HG03460 (cell line): ENCODE results near the gene CDRT15L2.
"Not testable (repeated sequence)": the region's sequence is repeated elsewhere in the genome, so short reads cannot be mapped to it uniquely, and the experiment has no call there.

ENCODE experiments used
- ATAC-seq: cut with Tn5 transposase; IDR thresholded peaks from one replicate; pipeline ENCODE4 v1.9.1; 2021; ENCODE audit not compliant: unreplicated experiment

Gene CDRT15L2

GRCh38 chr17:20579424-20579823, at the start of gene CDRT15L2:
TSS of gene CDRT15L2 (plus strand) at chr17:20579724. CDS start at chr17:20579744, 20 bp downstream.
- ATAC-seq, result not testable (repeated sequence)

DNA sequence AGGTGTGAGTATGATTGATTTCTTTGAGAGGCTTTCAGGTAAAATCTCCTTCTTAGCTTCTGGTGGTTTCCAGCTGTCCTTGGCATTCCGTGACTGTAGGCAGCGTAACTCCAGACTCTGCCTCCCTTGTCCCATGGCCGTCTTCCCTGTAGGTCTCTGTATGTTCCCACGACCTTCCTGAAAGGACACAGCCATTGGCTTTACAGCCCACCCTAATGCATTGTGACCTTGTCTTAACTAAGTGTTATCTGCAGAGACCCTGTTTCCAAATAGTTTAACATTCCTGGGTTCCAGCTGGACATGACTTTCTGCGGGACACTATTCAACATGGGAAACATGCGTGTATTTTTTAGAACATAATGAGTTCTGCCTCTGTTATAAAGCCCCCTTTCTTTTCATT, 49.4 kb upstream of the CDRT15L2 start:
- not testable (repeated sequence) for ATAC-seq

DNA sequence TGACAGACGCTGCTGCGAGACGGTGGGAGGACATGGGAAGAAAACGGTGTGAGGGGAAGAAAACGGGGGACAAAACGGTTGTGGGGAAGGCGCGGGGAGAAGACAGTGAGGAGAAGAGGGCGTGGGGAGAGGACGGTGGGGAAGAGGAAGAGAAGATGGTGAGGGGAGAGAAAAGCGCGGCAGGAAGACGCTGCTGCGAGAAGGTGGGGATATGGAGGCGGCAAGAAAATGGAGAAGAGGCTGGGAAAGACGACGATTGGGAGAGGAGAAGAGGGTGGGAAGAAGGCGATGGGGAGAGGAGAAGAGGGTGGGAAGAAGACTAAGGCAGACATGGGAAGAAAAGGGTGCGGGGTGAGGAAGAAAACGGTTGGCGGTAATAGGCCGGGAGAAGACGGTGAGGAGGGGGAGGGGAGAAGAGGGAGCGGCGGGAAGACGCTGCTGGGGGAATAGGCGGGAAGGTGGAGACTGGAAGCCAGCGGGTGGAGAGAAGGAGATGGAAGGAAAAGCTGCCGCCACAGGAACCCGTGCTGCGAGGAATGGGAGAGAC, 46.9 kb upstream of the CDRT15L2 start:
- not testable (repeated sequence) for ATAC-seq

- ATAC-seq, result not testable (repeated sequence)
Measured at GRCh38 chr17:20533206-20533605, 46.3 kb upstream of the CDRT15L2 start.

- ATAC-seq, result not testable (repeated sequence)
Measured at GRCh38 chr17:20534711-20535550, 44.6 kb upstream of the CDRT15L2 start.

DNA sequence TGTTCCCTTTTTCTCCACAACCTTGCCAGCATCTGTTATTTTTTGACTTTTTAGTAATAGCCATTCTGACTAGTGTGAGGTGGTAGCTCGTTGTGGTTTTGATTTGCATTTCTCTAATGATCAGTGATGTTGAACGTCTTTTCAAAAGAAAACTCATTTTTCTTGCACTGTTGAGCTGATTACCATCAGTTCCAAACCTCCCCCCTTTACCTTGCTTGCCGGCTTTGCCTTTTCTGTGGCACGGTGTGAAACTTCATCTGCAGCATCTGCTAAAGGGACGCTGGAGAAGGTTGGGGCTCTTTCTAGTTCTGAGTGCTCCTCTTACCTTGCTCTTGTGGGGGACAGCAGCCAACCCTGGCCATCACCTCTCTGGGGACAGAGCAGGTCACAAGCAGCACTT, 39.1 kb upstream of the CDRT15L2 start:
- ATAC-seq, result peak; percentile 98

DNA sequence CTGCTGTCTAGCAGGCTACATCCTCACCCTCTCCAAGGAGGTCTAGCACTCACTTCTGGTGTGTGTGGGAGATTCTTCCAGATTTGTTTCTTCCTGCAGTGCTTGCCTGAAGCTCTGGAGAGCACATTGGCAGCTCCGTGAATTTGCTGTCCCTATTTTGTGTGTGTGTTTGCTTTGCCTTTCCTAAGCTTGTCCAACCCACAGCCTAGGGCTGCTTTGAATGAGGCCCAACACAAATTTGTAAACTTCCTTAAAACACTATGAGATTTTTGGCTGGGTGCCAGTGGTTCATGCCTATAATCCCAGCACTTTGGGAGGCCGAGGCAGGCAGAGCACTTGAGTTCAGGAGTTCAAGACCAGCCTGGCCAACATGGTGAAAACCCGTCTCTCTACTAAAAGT, 38.7 kb upstream of the CDRT15L2 start:
- not testable (repeated sequence) for ATAC-seq

GRCh38 chr17:20541853-20542546, 37.5 kb upstream of the CDRT15L2 start:
- not testable (repeated sequence) for ATAC-seq

- ATAC-seq, result not testable (repeated sequence)
Measured at GRCh38 chr17:20547923-20548322, 31.6 kb upstream of the CDRT15L2 start.

GRCh38 chr17:20552920-20553319, 26.6 kb upstream of the CDRT15L2 start:
- ATAC-seq, result not testable (repeated sequence)

DNA sequence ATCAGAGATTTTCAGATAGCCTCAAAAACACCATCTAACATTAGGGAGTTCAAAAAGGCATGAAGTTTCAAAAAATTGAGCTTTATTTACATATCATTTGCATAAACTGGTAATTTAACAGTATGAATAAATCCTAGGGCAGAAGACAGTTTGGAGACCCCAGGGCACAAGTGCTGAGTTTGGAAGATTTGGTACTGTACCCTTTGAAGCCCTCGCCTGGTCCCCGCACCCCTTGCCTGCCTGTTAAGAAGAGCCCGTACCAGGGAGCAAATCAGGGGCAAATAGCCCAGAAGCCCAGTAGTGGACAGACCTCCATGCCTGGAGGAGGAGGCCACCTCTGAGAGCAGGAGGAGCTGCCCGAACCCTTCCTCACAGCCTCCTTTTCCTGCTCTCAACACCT, 24.8 kb upstream of the CDRT15L2 start:
- ATAC-seq, result not testable (repeated sequence)

- ATAC-seq, result not testable (repeated sequence)
Measured at GRCh38 chr17:20555135-20556010, 24.2 kb upstream of the CDRT15L2 start.

DNA sequence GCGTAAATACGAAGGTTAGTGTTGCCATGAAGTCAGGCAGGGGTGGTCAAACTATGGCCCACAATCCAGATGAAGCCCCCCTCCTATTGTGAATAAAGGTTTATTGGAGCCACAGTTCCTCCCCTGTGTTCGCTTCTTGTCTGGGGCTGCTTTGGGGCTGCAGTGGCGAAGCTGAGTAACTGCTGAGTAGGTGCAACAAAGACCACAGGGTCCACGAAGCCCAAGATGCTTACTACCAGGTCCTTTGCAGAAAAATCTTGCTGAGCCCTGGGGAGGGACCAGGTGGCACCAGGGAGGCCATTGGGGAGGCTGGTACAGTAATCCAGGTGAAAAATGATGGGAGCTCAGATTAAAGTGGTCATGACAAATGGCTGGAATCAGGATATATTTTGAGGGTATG, 21.4 kb upstream of the CDRT15L2 start:
- ATAC-seq, result not testable (repeated sequence)

- ATAC-seq, result not testable (repeated sequence)
Measured at GRCh38 chr17:20559018-20559417, 20.5 kb upstream of the CDRT15L2 start.

DNA sequence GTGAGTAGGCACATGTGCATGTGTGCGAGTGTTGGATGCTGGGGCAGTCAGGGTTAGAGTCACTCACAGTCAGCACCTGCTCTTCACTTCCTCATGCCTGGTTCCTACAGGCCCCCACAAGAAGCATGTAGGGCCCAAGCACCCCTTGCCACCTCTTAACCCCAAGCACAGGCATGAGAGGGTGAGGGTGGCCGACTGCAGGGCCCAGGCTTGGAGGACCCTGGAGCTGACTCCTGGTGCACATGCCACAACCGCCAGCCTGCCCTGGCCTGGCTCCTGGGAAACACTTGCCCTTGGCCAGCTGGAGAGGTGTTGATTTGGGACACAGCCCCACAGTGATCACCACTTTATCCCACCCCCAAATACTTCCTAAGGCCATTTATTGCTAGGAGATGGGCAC, 16.9 kb upstream of the CDRT15L2 start:
- ATAC-seq, result no peak

GRCh38 chr17:20565245-20565644, 14.3 kb upstream of the CDRT15L2 start:
- not testable (repeated sequence) for ATAC-seq

DNA sequence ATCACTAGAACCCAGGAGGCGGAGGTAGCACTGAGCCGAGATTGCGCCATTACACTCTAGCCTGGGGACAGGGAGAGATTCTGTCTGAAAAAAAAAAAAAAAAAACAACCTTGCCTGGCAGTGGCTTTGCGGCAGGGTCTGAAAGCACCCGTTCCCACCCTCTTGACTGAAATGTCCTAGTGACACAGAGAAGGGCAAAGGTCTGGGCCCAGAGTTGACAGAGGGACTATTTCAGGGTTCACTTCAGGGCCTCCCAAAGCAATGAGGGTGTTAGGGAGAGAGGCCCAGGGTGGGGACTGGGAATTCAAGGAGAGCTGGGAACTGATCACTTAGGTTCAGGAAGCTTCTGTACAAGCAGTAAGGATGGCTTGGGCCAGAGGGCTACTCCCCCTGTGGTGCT, 13.8 kb upstream of the CDRT15L2 start:
- ATAC-seq, result no peak

DNA sequence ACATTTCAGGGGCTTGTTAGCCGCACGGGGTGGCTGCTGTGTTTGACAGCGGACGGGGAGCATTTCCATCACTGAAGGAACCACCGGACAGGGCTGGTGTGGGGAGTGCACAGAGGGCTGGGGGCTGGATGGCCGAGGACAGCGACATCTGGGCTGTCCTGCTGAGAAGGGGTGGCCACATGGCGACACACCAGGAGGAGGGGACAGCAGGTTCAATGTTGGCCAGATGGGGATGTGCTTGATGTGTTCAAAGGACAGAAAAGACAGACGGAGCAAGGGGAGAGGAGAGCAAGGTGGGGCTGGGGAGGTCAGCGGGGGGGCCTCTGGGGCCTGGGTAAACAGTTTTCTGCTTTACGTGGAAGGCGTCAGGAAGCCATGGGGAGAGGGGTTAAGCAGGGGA, 12.8 kb upstream of the CDRT15L2 start:
- not testable (repeated sequence) for ATAC-seq

GRCh38 chr17:20567421-20567820, 12.1 kb upstream of the CDRT15L2 start:
- ATAC-seq, result not testable (repeated sequence)

DNA sequence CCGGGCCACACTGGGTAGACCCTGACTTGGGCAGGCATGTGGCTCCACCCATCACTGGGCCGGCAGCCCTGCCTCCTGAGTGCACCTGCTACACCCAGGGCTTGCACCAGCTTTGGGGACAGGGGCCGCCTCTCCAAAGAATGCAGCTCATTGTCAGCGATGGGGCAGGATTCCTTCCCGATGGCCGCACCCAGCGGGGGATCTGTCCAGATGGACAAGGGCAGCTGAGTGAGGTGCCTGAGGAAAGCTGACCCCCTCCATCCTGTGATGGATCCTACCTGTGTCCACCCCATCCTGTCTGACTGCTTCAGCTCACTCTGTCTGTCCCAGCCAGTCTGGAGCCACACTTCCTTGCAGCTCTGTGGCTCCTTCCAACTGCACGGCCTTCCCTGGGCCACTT, 10.9 kb upstream of the CDRT15L2 start:
- ATAC-seq, result not testable (repeated sequence)

GRCh38 chr17:20571653-20572052, 7.9 kb upstream of the CDRT15L2 start:
- not testable (repeated sequence) for ATAC-seq
